Gastroesophageal sphincter (tissue), 2 donors: Measurements from ENCODE around the gene IL17B.

Experiments used
- POLR2A ChIP-seq, 2 donors: fragments of 450-650 bp; IDR thresholded peaks; one replicate each; pipeline ENCODE4 v1.6.1; 2017; ENCODE audit warnings: antibody characterized with exemption in 2 of 2, mild to moderate bottlenecking in 2 of 2, moderate library complexity in 1 of 2
- POLR2AphosphoS5 ChIP-seq: sonication (generic); formaldehyde crosslinking; IDR thresholded peaks from one replicate; pipeline ENCODE4 v1.6.1; 2017; ENCODE audit warnings: antibody characterized with exemption

DNA sequence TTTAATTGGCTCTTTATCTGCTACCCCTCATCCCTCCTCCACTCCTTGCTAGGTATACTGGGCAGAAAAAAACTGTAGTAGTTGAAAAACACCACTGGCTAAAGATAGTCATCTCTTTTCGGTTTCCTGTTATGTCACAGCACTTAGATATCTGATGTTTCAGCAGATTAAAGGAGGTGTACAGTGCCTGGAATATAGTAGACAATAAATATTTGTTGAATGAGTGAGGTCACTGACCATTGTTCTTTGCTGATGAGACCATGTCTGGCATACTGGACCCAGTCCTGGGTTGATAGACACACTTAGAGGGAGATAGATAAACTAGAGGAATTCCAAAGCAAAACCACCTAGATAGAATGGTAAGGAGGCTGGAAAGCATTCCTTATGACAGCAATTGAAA lies 30.6 kb downstream of the IL17B start:
- TF ChIP-seq POLR2AphosphoS5: no peak
- TF ChIP-seq POLR2A (IDR thresholded peaks at IDR 0.05): no peak
